IPS-15b (cell line): ENCODE measurements around the gene EFNB2.

Experiments
- H3K27me3 ChIP-seq: one replicate; pipeline ENCODE4 v1.6.1; 2013; ENCODE audit warnings: low read length; ENCODE audit not compliant: control insufficient read depth, insufficient read depth
- H3K36me3 ChIP-seq: one replicate; pipeline ENCODE4 v1.6.1; 2013; ENCODE audit warnings: low read length; ENCODE audit not compliant: control insufficient read depth, insufficient read depth
- H3K4me1 ChIP-seq: one replicate; pipeline ENCODE4 v1.6.1; 2013; ENCODE audit warnings: mild to moderate bottlenecking, low read length; ENCODE audit not compliant: control insufficient read depth, insufficient read depth
- H3K4me3 ChIP-seq: one replicate; pipeline ENCODE4 v1.5.1; 2013; ENCODE audit warnings: low read depth, low read length
- H3K9ac ChIP-seq: one replicate; pipeline ENCODE4 v1.6.1; 2013; ENCODE audit warnings: low read depth, mild to moderate bottlenecking, low read length
- H3K9me3 ChIP-seq: one replicate; pipeline ENCODE4 v1.6.1; 2013; ENCODE audit warnings: mild to moderate bottlenecking, low read length; ENCODE audit not compliant: control insufficient read depth, insufficient read depth

EFNB2 gene

GRCh38 chr13:106503730-106504453 lies 31.6 kb downstream of the EFNB2 start:
- Histone ChIP-seq H3K27me3 (no peaks in the 10 kb centered on the region), H3K36me3 (no peaks in the 10 kb centered on the region), H3K9ac (no peak overlapping the region), H3K4me1 (peaks cover 9% of the 10 kb centered on the region), H3K4me3 (no peak overlapping the region), H3K9me3 (no peaks in the 10 kb centered on the region)

GRCh38 chr13:106503272-106503671 lies 32.2 kb downstream of the EFNB2 start:
- no peaks in the 10 kb centered on the region for H3K9me3 ChIP-seq
- no peaks in the 10 kb centered on the region for H3K27me3 ChIP-seq
- no peak overlapping the region for H3K4me3 ChIP-seq
- H3K36me3 ChIP-seq = no peaks in the 10 kb centered on the region
- H3K9ac ChIP-seq = no peak overlapping the region
- H3K4me1 ChIP-seq = peaks cover 15% of the 10 kb centered on the region

GRCh38 chr13:106500445-106500844 lies 35.0 kb downstream of the EFNB2 start:
- Histone ChIP-seq H3K27me3 (no peaks in the 10 kb centered on the region), H3K4me1 (peaks cover 24% of the 10 kb centered on the region), H3K9me3 (no peaks in the 10 kb centered on the region), H3K4me3 (no peak overlapping the region), H3K36me3 (no peaks in the 10 kb centered on the region), H3K9ac (no peak overlapping the region)

DNA sequence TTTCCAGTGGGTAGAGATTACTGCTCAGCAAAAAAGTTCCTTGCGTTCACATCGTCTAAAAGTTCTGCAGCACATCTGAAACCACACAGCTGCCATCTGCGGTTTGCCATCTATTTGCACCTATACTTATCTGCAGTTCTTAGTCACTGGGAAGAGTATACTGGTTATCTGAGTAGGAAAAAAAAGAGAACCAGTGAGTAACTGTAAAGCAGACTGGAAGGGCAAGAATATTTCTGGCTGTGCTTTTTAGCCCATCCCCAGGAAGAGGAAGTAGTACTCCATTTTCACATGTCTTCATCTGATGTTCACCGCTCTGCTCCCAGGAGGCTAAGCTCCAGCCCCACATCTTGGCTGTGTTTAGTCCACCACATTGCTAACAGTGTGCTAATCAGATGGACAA lies 35.6 kb downstream of the EFNB2 start:
- Histone ChIP-seq H3K4me1 (peaks cover 24% of the 10 kb centered on the region), H3K27me3 (no peaks in the 10 kb centered on the region), H3K9ac (no peak overlapping the region), H3K4me3 (no peak overlapping the region), H3K9me3 (no peaks in the 10 kb centered on the region), H3K36me3 (no peaks in the 10 kb centered on the region)

GRCh38 chr13:106499113-106499512 lies 36.3 kb downstream of the EFNB2 start:
- H3K4me1 ChIP-seq = peaks cover 24% of the 10 kb centered on the region
- no peaks in the 10 kb centered on the region for H3K9me3 ChIP-seq
- H3K36me3 ChIP-seq = no peaks in the 10 kb centered on the region
- H3K4me3 ChIP-seq = no peak overlapping the region
- no peak overlapping the region for H3K9ac ChIP-seq
- no peaks in the 10 kb centered on the region for H3K27me3 ChIP-seq

GRCh38 chr13:106498571-106498970 lies 36.9 kb downstream of the EFNB2 start:
- no peak overlapping the region for H3K4me3 ChIP-seq
- peaks cover 24% of the 10 kb centered on the region for H3K4me1 ChIP-seq

GRCh38 chr13:106498158-106498557 lies 37.3 kb downstream of the EFNB2 start:
- H3K9me3 ChIP-seq = no peaks in the 10 kb centered on the region
- no peak overlapping the region for H3K9ac ChIP-seq
- no peaks in the 10 kb centered on the region for H3K27me3 ChIP-seq
- H3K4me1 ChIP-seq = peaks cover 24% of the 10 kb centered on the region
- no peak overlapping the region for H3K4me3 ChIP-seq
- peaks cover 2% of the 10 kb centered on the region for H3K36me3 ChIP-seq

More at GRCh38 chr13:106498571-106498970, 36.9 kb downstream of the EFNB2 start:
- Histone ChIP-seq H3K27me3 (no peaks in the 10 kb centered on the region), H3K9ac (no peak overlapping the region), H3K9me3 (no peaks in the 10 kb centered on the region), H3K36me3 (no peaks in the 10 kb centered on the region)

GRCh38 chr13:106497079-106497478 lies 38.4 kb downstream of the EFNB2 start:
- no peaks in the 10 kb centered on the region for H3K27me3 ChIP-seq
- no peaks in the 10 kb centered on the region for H3K9me3 ChIP-seq
- no peak overlapping the region for H3K4me3 ChIP-seq
- H3K9ac ChIP-seq = no peak overlapping the region
- peaks cover 4% of the 10 kb centered on the region for H3K36me3 ChIP-seq
- peaks cover 24% of the 10 kb centered on the region for H3K4me1 ChIP-seq

- peaks cover 4% of the 10 kb centered on the region for H3K36me3 ChIP-seq
- no peaks in the 10 kb centered on the region for H3K27me3 ChIP-seq
- peaks cover 24% of the 10 kb centered on the region for H3K4me1 ChIP-seq
- no peak overlapping the region for H3K9ac ChIP-seq
- H3K4me3 ChIP-seq = no peak overlapping the region
- H3K9me3 ChIP-seq = no peaks in the 10 kb centered on the region
Measured at GRCh38 chr13:106496072-106496997, 39.1 kb downstream of the EFNB2 start.

GRCh38 chr13:106494936-106495335 lies 40.5 kb downstream of the EFNB2 start:
- Histone ChIP-seq H3K36me3 (peaks cover 4% of the 10 kb centered on the region), H3K27me3 (no peaks in the 10 kb centered on the region), H3K4me3 (no peak overlapping the region), H3K4me1 (peaks cover 24% of the 10 kb centered on the region), H3K9ac (no peak overlapping the region), H3K9me3 (no peaks in the 10 kb centered on the region)

GRCh38 chr13:106494506-106494905 lies 41.0 kb downstream of the EFNB2 start:
- peaks cover 24% of the 10 kb centered on the region for H3K4me1 ChIP-seq

More at GRCh38 chr13:106494506-106494905, 41.0 kb downstream of the EFNB2 start:
- no peak overlapping the region for H3K9ac ChIP-seq
- peaks cover 4% of the 10 kb centered on the region for H3K36me3 ChIP-seq
- no peaks in the 10 kb centered on the region for H3K9me3 ChIP-seq
- H3K4me3 ChIP-seq = no peak overlapping the region
- H3K27me3 ChIP-seq = no peaks in the 10 kb centered on the region
